SK-N-SH (cell line): Measurements from ENCODE around the gene DIAPH1.

ENCODE experiments used
- CTCF ChIP-seq: fragments of 200-600 bp; sonication (generic); IDR thresholded peaks from 2 replicates; pipeline ENCODE4 v1.6.1; 2017; ENCODE audit warnings: antibody characterized with exemption, mild to moderate bottlenecking, moderate library complexity
- EP300 ChIP-seq, 2 experiments: IDR thresholded peaks; 2 replicates each; pipeline versions ENCODE4 v1.4.0 to v1.6.1; 2012; ENCODE audit warnings: borderline replicate concordance in 1 of 2, low read depth in 1 of 2, low read length in 1 of 2
- JUND ChIP-seq: IDR thresholded peaks from 2 replicates; pipeline ENCODE4 v1.4.0; 2012
- MEF2A ChIP-seq: IDR thresholded peaks from 2 replicates; pipeline ENCODE4 v1.4.0; 2012; ENCODE audit warnings: low read depth, borderline replicate concordance
- NRF1 ChIP-seq: IDR thresholded peaks from 2 replicates; pipeline ENCODE4 v1.6.1; 2012; ENCODE audit warnings: low read depth, mild to moderate bottlenecking, low read length
- RAD21 ChIP-seq: IDR thresholded peaks from 2 replicates; pipeline ENCODE4 v1.6.1; 2012; ENCODE audit warnings: mild to moderate bottlenecking, low read length
- TCF12 ChIP-seq: IDR thresholded peaks from 2 replicates; pipeline ENCODE4 v1.4.0; 2012

GRCh38 chr5:141519605-141520565, 98.9 kb downstream of the DIAPH1 start:
- no peak for TF ChIP-seq EP300 (IDR thresholded peaks at IDR 0.05; ENCODE audit: borderline replicate concordance in 1 of 2, low read depth in 1 of 2, low read length in 1 of 2)
- TF ChIP-seq CTCF: no peak
- TF ChIP-seq NRF1: no peak
- no peak for TF ChIP-seq RAD21
- no peak for TF ChIP-seq MEF2A
- no peak for TF ChIP-seq JUND
- no peak for TF ChIP-seq TCF12
